ENCODE results near the gene RGS16. TPM values are rescaled to one million over a fixed set of nuclear protein-coding genes. Genes with fewer than 3 reads are reported as not detected.

The RGS16 gene
- total and polyA plus RNA-seq, 2 of the 13 experiments (the other 11 are each of a cell fraction or from before 2014, with no cell fraction given): not detected

DNA sequence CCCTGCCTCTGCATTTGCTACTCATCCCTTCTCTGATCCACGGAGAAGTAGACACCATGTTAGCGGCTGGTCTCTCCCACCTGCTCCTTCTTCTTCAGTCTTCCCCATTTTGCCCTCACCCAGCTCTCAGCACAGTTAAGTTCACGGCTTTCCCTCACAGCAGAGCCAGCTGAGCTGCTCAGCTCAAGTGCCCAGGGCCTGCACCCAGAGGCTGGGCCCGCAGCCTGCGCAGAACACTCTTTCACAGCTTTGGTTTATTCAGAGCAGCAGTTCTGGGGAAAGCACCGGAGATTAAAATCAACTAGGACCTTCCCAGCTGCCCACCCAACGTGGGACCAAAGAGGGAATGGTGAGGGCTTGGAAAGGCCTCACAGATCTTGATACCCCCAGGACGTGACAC, 38.3 kb upstream of the RGS16 start:
- H3K9me3 ChIP-seq (ENCODE audit: low read length): no peaks in the 10 kb centered on the region; the same call in 1 of the 2 replicates
- in situ Hi-C loops (cut with HindIII; ENCODE audit: extremely low pct_ligation_motif_present, low pct_unique_long_range_greater_than_20kb) (no loop called here), intact Hi-C loops (cut with micrococcal nuclease; ENCODE audit: unreplicated experiment) (no loop called here)
- H3K9ac ChIP-seq (ENCODE audit: insufficient read depth, low read depth, low read length): no peak overlapping the region
- FAIRE-seq (no peak), ATAC-seq (no peak), DNase-seq (ENCODE audit: low spot score) (no peak)
- no peaks in the 10 kb centered on the region for H3K4me1 ChIP-seq (ENCODE audit: insufficient read depth, low read length)
- H3K4me3 ChIP-seq (replicated peaks in 1 of 3; ENCODE audit: insufficient read depth in 1 of 3, low read depth in 2 of 3, low read length in 3 of 3): no peak overlapping the region
- ChIA-PET POLR2A (no interaction called here), CTCF (ENCODE audit: low intra/inter-chr PET ratio, low total read pairs) (no interaction called here)
- TF ChIP-seq SKI (IDR thresholded peaks at IDR 0.05; ENCODE audit: partially characterized antibody): no peak
- TF ChIP-seq PHB2 (IDR thresholded peaks at IDR 0.05; ENCODE audit: partially characterized antibody): no peak
- TF ChIP-seq ZNF441 (CRISPR knock-in tag; IDR thresholded peaks at IDR 0.05; ENCODE audit: borderline replicate concordance): no peak
- TF ChIP-seq ZFY (CRISPR knock-in tag; IDR thresholded peaks at IDR 0.05): no peak
- TF ChIP-seq HNF4A (CRISPR knock-in tag; IDR thresholded peaks at IDR 0.05): no peak
- TF ChIP-seq ZNF317 (CRISPR knock-in tag; IDR thresholded peaks at IDR 0.05): no peak
- no peak for TF ChIP-seq ZNF772 (CRISPR knock-in tag; IDR thresholded peaks at IDR 0.05)
- no TSS peak for BruUV-seq (replicated peaks)
- 30% methylated on average over 8 of the region's 8 CpGs for WGBS (ENCODE audit: low lambda C conversion rate)
- no peak overlapping the region for H3K27ac ChIP-seq (ENCODE audit: extremely low read length, insufficient read depth, low read length)
- no peaks in the 10 kb centered on the region for H3K36me3 ChIP-seq (replicated peaks in 1 of 2; ENCODE audit: control insufficient read depth in 1 of 2, insufficient read depth in 2 of 2, low read length in 2 of 2)
- H3K27me3 ChIP-seq (ENCODE audit: control insufficient read depth in 1 of 2, insufficient read depth in 2 of 2, low read length in 2 of 2): peaks cover 0 to 3% of the 10 kb centered on the region in 2 experiments; a peak in 1 of 5 replicates
- no peaks in the 10 kb centered on the region for H4K20me1 ChIP-seq (ENCODE audit: insufficient read depth, low read length)
- H2AFZ ChIP-seq (ENCODE audit: low read length): no peak overlapping the region
- H3K79me2 ChIP-seq (ENCODE audit: insufficient read depth, low read length): no peaks in the 10 kb centered on the region
- H3K4me2 ChIP-seq (ENCODE audit: low read depth, low read length): no peak overlapping the region

DNA sequence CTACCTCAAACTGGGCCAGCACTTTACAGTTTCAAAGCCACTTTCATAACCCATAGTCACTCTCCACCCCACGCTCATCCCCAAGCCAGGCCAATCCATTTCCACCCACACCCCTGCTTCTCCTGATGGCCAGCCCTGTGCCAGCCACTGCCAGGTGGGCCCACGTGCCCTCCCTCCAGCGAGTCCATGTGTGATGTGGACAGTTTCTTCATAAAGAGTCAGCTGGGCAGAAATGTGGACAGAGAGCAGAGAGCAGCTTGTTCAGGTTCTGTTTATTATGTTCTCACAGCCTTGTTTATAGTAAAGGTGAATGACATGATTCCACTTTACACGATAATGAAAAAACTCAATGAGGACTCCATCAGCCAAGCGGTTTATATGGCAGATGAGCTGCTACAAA, 37.4 kb upstream of the RGS16 start:
- Histone ChIP-seq H3K79me2 (ENCODE audit: insufficient read depth, low read length) (no peaks in the 10 kb centered on the region), H3K9ac (ENCODE audit: insufficient read depth, low read depth, low read length) (no peak overlapping the region), H3K9me3 (ENCODE audit: low read length) (no peaks in the 10 kb centered on the region; the same call in 1 of the 2 replicates), H3K4me3 (replicated peaks in 1 of 3; ENCODE audit: insufficient read depth in 1 of 3, low read depth in 2 of 3, low read length in 3 of 3) (no peak overlapping the region), H3K36me3 (replicated peaks in 1 of 2; ENCODE audit: control insufficient read depth in 1 of 2, insufficient read depth in 2 of 2, low read length in 2 of 2) (no peaks in the 10 kb centered on the region), H4K20me1 (ENCODE audit: insufficient read depth, low read length) (no peaks in the 10 kb centered on the region), H3K4me1 (ENCODE audit: insufficient read depth, low read length) (no peaks in the 10 kb centered on the region), H3K4me2 (ENCODE audit: low read depth, low read length) (no peak overlapping the region), H3K27me3 (ENCODE audit: control insufficient read depth in 1 of 2, insufficient read depth in 2 of 2, low read length in 2 of 2) (peaks cover 0 to 3% of the 10 kb centered on the region in 2 experiments; a peak in 1 of 5 replicates), H3K27ac (ENCODE audit: extremely low read length, insufficient read depth, low read length) (no peak overlapping the region), H2AFZ (ENCODE audit: low read length) (no peak overlapping the region)
- CTCF ChIA-PET (ENCODE audit: low intra/inter-chr PET ratio, low total read pairs): no interaction called here
- in situ Hi-C loops (cut with HindIII; ENCODE audit: extremely low pct_ligation_motif_present, low pct_unique_long_range_greater_than_20kb) (no loop called here), intact Hi-C loops (cut with micrococcal nuclease; ENCODE audit: unreplicated experiment) (no loop called here)
- DNase-seq (ENCODE audit: low spot score) (no peak), ATAC-seq (no peak), FAIRE-seq (no peak)
- POLR2A ChIA-PET: no interaction called here
- no TSS peak for BruUV-seq (replicated peaks)
- WGBS (ENCODE audit: low lambda C conversion rate): 20% methylated on average over 5 of the region's 5 CpGs
- TF ChIP-seq, protein P1, sequence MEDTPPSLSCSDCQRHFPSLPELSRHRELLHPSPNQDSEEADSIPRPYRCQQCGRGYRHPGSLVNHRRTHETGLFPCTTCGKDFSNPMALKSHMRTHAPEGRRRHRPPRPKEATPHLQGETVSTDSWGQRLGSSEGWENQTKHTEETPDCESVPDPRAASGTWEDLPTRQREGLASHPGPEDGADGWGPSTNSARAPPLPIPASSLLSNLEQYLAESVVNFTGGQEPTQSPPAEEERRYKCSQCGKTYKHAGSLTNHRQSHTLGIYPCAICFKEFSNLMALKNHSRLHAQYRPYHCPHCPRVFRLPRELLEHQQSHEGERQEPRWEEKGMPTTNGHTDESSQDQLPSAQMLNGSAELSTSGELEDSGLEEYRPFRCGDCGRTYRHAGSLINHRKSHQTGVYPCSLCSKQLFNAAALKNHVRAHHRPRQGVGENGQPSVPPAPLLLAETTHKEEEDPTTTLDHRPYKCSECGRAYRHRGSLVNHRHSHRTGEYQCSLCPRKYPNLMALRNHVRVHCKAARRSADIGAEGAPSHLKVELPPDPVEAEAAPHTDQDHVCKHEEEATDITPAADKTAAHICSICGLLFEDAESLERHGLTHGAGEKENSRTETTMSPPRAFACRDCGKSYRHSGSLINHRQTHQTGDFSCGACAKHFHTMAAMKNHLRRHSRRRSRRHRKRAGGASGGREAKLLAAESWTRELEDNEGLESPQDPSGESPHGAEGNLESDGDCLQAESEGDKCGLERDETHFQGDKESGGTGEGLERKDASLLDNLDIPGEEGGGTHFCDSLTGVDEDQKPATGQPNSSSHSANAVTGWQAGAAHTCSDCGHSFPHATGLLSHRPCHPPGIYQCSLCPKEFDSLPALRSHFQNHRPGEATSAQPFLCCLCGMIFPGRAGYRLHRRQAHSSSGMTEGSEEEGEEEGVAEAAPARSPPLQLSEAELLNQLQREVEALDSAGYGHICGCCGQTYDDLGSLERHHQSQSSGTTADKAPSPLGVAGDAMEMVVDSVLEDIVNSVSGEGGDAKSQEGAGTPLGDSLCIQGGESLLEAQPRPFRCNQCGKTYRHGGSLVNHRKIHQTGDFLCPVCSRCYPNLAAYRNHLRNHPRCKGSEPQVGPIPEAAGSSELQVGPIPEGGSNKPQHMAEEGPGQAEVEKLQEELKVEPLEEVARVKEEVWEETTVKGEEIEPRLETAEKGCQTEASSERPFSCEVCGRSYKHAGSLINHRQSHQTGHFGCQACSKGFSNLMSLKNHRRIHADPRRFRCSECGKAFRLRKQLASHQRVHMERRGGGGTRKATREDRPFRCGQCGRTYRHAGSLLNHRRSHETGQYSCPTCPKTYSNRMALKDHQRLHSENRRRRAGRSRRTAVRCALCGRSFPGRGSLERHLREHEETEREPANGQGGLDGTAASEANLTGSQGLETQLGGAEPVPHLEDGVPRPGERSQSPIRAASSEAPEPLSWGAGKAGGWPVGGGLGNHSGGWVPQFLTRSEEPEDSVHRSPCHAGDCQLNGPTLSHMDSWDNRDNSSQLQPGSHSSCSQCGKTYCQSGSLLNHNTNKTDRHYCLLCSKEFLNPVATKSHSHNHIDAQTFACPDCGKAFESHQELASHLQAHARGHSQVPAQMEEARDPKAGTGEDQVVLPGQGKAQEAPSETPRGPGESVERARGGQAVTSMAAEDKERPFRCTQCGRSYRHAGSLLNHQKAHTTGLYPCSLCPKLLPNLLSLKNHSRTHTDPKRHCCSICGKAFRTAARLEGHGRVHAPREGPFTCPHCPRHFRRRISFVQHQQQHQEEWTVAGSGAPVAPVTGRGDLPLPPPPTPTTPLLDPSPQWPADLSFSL (CRISPR knock-in tag; IDR thresholded peaks at IDR 0.05): no peak
- TF ChIP-seq SIX4 (CRISPR knock-in tag; IDR thresholded peaks at IDR 0.05) (no peak), ZBTB38 (CRISPR knock-in tag; IDR thresholded peaks at IDR 0.05) (no peak), ZNF451 (CRISPR knock-in tag; IDR thresholded peaks at IDR 0.05) (no peak), ZIK1 (CRISPR knock-in tag; IDR thresholded peaks at IDR 0.05; ENCODE audit: borderline replicate concordance, low read depth) (no peak), ZNF674 (CRISPR knock-in tag; IDR thresholded peaks at IDR 0.05; ENCODE audit: low read depth) (no peak), ZNF260 (CRISPR knock-in tag; IDR thresholded peaks at IDR 0.05; ENCODE audit: borderline replicate concordance, low read depth) (no peak), CHCHD3 (CRISPR knock-in tag; IDR thresholded peaks at IDR 0.05) (no peak)
